GM23338 (cell line): ENCODE results near the gene GNB1. TPM values are rescaled to one million over a fixed set of nuclear protein-coding genes. Genes with fewer than 3 reads are reported as not detected.

Source experiments
- ATAC-seq: fragments of 200-7000 bp; cut with Tn5 transposase; 3 replicates; pipeline ENCODE4 v1.9.1; 2020
- DNase-seq: peaks from one replicate; pipeline ENCODE4 v3.0.0-alpha.2; 2015; ENCODE audit warnings: low spot score
- H2AFZ ChIP-seq: fragments of 200-600 bp; sonication (generic); 2 replicates; pipeline ENCODE4 v1.8.0; 2016; ENCODE audit warnings: antibody characterized with exemption, mild to moderate bottlenecking, moderate library complexity
- H3F3A ChIP-seq: fragments of 200-600 bp; sonication (generic); replicated peaks from 2 replicates; pipeline ENCODE4 v1.8.0; 2017; ENCODE audit warnings: antibody characterized with exemption, mixed run types, low read depth
- H3K27ac ChIP-seq: fragments of 200-600 bp; sonication (generic); 2 replicates; pipeline ENCODE4 v1.6.1; 2016; ENCODE audit warnings: low read depth
- H3K27me3 ChIP-seq: fragments of 200-600 bp; sonication (generic); 2 replicates; pipeline ENCODE4 v1.8.0; 2016; ENCODE audit warnings: mild to moderate bottlenecking, mixed run types, moderate library complexity; ENCODE audit not compliant: insufficient read depth
- H3K36me3 ChIP-seq: fragments of 200-600 bp; sonication (generic); 2 replicates; pipeline ENCODE4 v1.8.0; 2016; ENCODE audit warnings: mild to moderate bottlenecking; ENCODE audit not compliant: insufficient read depth
- H3K4me1 ChIP-seq: fragments of 200-600 bp; sonication (generic); 2 replicates; pipeline ENCODE4 v1.8.0; 2016; ENCODE audit warnings: mild to moderate bottlenecking, moderate library complexity; ENCODE audit not compliant: insufficient read depth
- H3K4me2 ChIP-seq: fragments of 200-600 bp; sonication (generic); 2 replicates; pipeline ENCODE4 v1.7.1; 2017; ENCODE audit warnings: mixed run types
- H3K4me3 ChIP-seq: fragments of 200-600 bp; sonication (generic); 2 replicates; pipeline ENCODE4 v1.6.1; 2016; ENCODE audit warnings: mixed run types
- H3K79me2 ChIP-seq: fragments of 200-600 bp; sonication (generic); replicated peaks from 2 replicates; pipeline ENCODE4 v1.8.0; 2017; ENCODE audit warnings: mild to moderate bottlenecking; ENCODE audit not compliant: insufficient read depth
- H3K9me2 ChIP-seq: fragments of 200-600 bp; sonication (generic); 2 replicates; pipeline ENCODE4 v1.8.0; 2017; ENCODE audit not compliant: insufficient read depth
- H4K20me1 ChIP-seq: fragments of 200-600 bp; sonication (generic); replicated peaks from 2 replicates; pipeline ENCODE4 v1.8.0; 2017; ENCODE audit warnings: mild to moderate bottlenecking; ENCODE audit not compliant: insufficient read depth
- H3K27ac Mint-ChIP-seq: 2 replicates; pipeline ENCODE4 v1.8.0; 2020; ENCODE audit warnings: inconsistent platforms, mild to moderate bottlenecking, moderate library complexity, mixed read lengths
- H3K27me3 Mint-ChIP-seq: 3 replicates; pipeline ENCODE4 v1.8.0; 2022; ENCODE audit warnings: low read depth, mild to moderate bottlenecking, moderate library complexity, mixed read lengths, inconsistent platforms; ENCODE audit not compliant: insufficient read depth, poor library complexity
- H3K36me3 Mint-ChIP-seq: 3 replicates; pipeline ENCODE4 v1.8.0; 2021; ENCODE audit warnings: low read depth, mild to moderate bottlenecking, inconsistent platforms, moderate library complexity, mixed read lengths
- H3K4me1 Mint-ChIP-seq: 3 replicates; pipeline ENCODE4 v1.8.0; 2020; ENCODE audit warnings: mild to moderate bottlenecking, inconsistent platforms, mixed read lengths
- H3K4me3 Mint-ChIP-seq: 3 replicates; pipeline ENCODE4 v1.8.0; 2021; ENCODE audit warnings: moderate library complexity, mild to moderate bottlenecking, inconsistent platforms, mixed read lengths
- H3K9me3 Mint-ChIP-seq: 3 replicates; pipeline ENCODE4 v1.8.0; 2020; ENCODE audit warnings: moderate library complexity, mild to moderate bottlenecking, inconsistent platforms, mixed read lengths
- CREB1 ChIP-seq: fragments of 250-450 bp; sonication (Bioruptor Pico); IDR thresholded peaks from 2 replicates; pipeline ENCODE4 v1.5.0; 2020; ENCODE audit warnings: low read depth, mild to moderate bottlenecking, moderate library complexity
- EZH2 ChIP-seq: fragments of 200-600 bp; sonication (generic); IDR thresholded peaks from one replicate; pipeline ENCODE4 v1.8.0; 2017; ENCODE audit warnings: antibody characterized with exemption, mild to moderate bottlenecking, low read depth; ENCODE audit not compliant: unreplicated experiment
- EZH2phosphoT487 ChIP-seq: fragments of 200-600 bp; sonication (generic); IDR thresholded peaks from one replicate; pipeline ENCODE4 v1.8.1; 2018; ENCODE audit warnings: antibody characterized with exemption; ENCODE audit not compliant: unreplicated experiment
- JUNB ChIP-seq: IDR thresholded peaks from one replicate; pipeline ENCODE4 v1.6.1; 2016; ENCODE audit warnings: antibody characterized with exemption; ENCODE audit not compliant: unreplicated experiment
- NANOG ChIP-seq: IDR thresholded peaks from 2 replicates; pipeline ENCODE4 v1.6.1; 2016; ENCODE audit warnings: antibody characterized with exemption, borderline replicate concordance
- POLR2AphosphoS5 ChIP-seq: IDR thresholded peaks from 2 replicates; pipeline ENCODE4 v1.6.1; 2016; ENCODE audit warnings: antibody characterized with exemption, low read depth
- STAT1 ChIP-seq: IDR thresholded peaks from one replicate; pipeline ENCODE4 v1.6.1; 2016; ENCODE audit warnings: antibody characterized with exemption; ENCODE audit not compliant: unreplicated experiment
- ZNF331 ChIP-seq: fragments of 250-450 bp; sonication (Bioruptor Pico); IDR thresholded peaks from 2 replicates; pipeline ENCODE4 v1.5.0; 2020; ENCODE audit warnings: low read depth, mild to moderate bottlenecking, moderate library complexity
- polyA plus RNA-seq: library from polyadenylated mRNA; unstranded; fragments of >200 nt; fragmentation: Nextera tagmentation; extraction: Ambion mirVana; gene quantifications from 2 replicates; pipeline ENCODE4 v1.2.1, GENCODE V29; 2016
- total RNA-seq: library from RNA; depleted of rRNA; stranded (reverse); fragments of >200 nt; shearing (Covaris generic); gene quantifications from 2 replicates; pipeline ENCODE4 v1.2.3, GENCODE V29; 2014
- TF ChIP-seq, protein P1 (sequence below): IDR thresholded peaks from 2 replicates; pipeline ENCODE4 v1.6.1; 2016; ENCODE audit warnings: antibody characterized with exemption
- TF ChIP-seq, protein P2 (sequence below), 2 experiments: fragments of 200-600 bp in 1 of 2; sonication (generic) in 1 of 2; conservative IDR thresholded peaks; 2 replicates each; pipeline versions ENCODE4 v1.5.1 to v1.6.1; 2016 to 2017; ENCODE audit warnings: antibody characterized with exemption in 2 of 2, low read depth in 2 of 2, mild to moderate bottlenecking in 2 of 2, moderate library complexity in 1 of 2
- TF ChIP-seq, protein P3 (sequence below): IDR thresholded peaks from one replicate; pipeline ENCODE4 v1.6.1; 2018; ENCODE audit warnings: antibody characterized with exemption; ENCODE audit not compliant: unreplicated experiment

Gene GNB1
- total and polyA plus RNA-seq, 2 experiments from 2014 or later = 65.4 to 138 TPM

GRCh38 chr1:1879942-1880341 lies 10.9 kb downstream of the GNB1 start:
- ATAC-seq = no peak
- Histone ChIP-seq H4K20me1 (peaks cover 98% of the 10 kb centered on the region), H3K27ac (no peak overlapping the region), H3K4me3 (no peak overlapping the region), H3K9me2 (no peaks in the 10 kb centered on the region), H2AFZ (no peak overlapping the region), H3K4me1 (peaks cover 26% of the 10 kb centered on the region), H3F3A (peaks cover 11% of the 10 kb centered on the region; the same call in 1 of the 2 replicates), H3K4me2 (no peak overlapping the region), H3K27me3 (no peaks in the 10 kb centered on the region), H3K36me3 (peaks cover 13% of the 10 kb centered on the region; the same call in 1 of the 2 replicates), H3K79me2 (peaks cover 100% of the 10 kb centered on the region)
- TF ChIP-seq JUNB (no peak), NANOG (no peak), STAT1 (no peak), CREB1 (no peak), POLR2AphosphoS5 (no peak), EZH2phosphoT487 (no peak), EZH2 (no peak), ZNF331 (CRISPR knock-in tag) (no peak)
- TF ChIP-seq, protein P1, sequence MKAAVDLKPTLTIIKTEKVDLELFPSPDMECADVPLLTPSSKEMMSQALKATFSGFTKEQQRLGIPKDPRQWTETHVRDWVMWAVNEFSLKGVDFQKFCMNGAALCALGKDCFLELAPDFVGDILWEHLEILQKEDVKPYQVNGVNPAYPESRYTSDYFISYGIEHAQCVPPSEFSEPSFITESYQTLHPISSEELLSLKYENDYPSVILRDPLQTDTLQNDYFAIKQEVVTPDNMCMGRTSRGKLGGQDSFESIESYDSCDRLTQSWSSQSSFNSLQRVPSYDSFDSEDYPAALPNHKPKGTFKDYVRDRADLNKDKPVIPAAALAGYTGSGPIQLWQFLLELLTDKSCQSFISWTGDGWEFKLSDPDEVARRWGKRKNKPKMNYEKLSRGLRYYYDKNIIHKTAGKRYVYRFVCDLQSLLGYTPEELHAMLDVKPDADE = no peak
- TF ChIP-seq, protein P2, sequence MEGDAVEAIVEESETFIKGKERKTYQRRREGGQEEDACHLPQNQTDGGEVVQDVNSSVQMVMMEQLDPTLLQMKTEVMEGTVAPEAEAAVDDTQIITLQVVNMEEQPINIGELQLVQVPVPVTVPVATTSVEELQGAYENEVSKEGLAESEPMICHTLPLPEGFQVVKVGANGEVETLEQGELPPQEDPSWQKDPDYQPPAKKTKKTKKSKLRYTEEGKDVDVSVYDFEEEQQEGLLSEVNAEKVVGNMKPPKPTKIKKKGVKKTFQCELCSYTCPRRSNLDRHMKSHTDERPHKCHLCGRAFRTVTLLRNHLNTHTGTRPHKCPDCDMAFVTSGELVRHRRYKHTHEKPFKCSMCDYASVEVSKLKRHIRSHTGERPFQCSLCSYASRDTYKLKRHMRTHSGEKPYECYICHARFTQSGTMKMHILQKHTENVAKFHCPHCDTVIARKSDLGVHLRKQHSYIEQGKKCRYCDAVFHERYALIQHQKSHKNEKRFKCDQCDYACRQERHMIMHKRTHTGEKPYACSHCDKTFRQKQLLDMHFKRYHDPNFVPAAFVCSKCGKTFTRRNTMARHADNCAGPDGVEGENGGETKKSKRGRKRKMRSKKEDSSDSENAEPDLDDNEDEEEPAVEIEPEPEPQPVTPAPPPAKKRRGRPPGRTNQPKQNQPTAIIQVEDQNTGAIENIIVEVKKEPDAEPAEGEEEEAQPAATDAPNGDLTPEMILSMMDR (conservative IDR thresholded peaks at IDR 0.05; ENCODE audit: low read depth in 2 of 2) = no peak
- H3K27ac Mint-ChIP-seq = no peak overlapping the region
- H3K9me3 Mint-ChIP-seq = peaks cover 14% of the 10 kb centered on the region
- H3K36me3 Mint-ChIP-seq = peaks cover 48% of the 10 kb centered on the region
- peaks cover 34% of the 10 kb centered on the region for H3K4me1 Mint-ChIP-seq
- no peak for DNase-seq
- no peak overlapping the region for H3K4me3 Mint-ChIP-seq
- peaks cover under 1% of the 10 kb centered on the region for H3K27me3 Mint-ChIP-seq

DNA sequence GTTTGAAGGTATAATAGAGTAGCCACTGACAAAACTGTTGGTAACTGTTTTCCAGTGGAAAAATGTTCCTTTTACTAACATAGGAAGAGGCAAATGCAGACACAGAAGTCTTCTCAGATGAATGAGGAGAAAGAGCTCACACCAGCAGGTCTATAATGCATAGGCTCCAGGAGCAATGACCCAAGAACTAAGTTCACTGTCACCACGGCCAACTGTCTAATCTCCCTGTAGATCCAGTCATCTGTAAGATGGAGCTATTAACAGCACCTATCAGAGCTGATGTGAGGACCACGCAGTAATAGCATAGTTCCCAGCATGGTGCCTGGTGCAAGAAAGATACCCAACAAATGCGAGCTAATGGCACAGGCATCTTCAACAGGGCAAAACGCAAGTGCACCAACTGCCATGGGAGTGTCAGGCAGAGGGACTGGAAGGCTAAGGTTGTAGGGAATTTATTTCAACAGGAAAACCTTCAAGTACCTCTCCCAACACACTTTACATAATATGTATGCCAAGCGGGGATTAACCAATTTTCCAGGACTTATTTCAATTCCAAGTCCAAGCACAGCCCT lies 12.9 kb downstream of the GNB1 start:
- H3K36me3 Mint-ChIP-seq = peaks cover 58% of the 10 kb centered on the region
- DNase-seq (no peak), ATAC-seq (no peak)
- no peak overlapping the region for H3K4me2 ChIP-seq
- H3K9me3 Mint-ChIP-seq = peaks cover 20% of the 10 kb centered on the region
- peaks cover 94% of the 10 kb centered on the region for H4K20me1 ChIP-seq
- peaks cover 28% of the 10 kb centered on the region for H3K4me1 Mint-ChIP-seq
- H3K27ac ChIP-seq = peak overlapping the region; percentile 63; the same call in 1 of the 2 replicates
- H3K27me3 Mint-ChIP-seq = peaks cover 5% of the 10 kb centered on the region
- H3K9me2 ChIP-seq = no peaks in the 10 kb centered on the region
- peaks cover 100% of the 10 kb centered on the region for H3K79me2 ChIP-seq
- no peaks in the 10 kb centered on the region for H3K27me3 ChIP-seq
- peaks cover 13% of the 10 kb centered on the region; the same call in 1 of the 2 replicates for H3K36me3 ChIP-seq
- H3K4me3 Mint-ChIP-seq = no peak overlapping the region
- H3K4me3 ChIP-seq = no peak overlapping the region
- no peak overlapping the region for H2AFZ ChIP-seq
- peaks cover 16% of the 10 kb centered on the region for H3K4me1 ChIP-seq
- H3K27ac Mint-ChIP-seq = no peak overlapping the region
- peaks cover 15% of the 10 kb centered on the region; the same call in 1 of the 2 replicates for H3F3A ChIP-seq
- TF ChIP-seq EZH2phosphoT487 = no peak
- TF ChIP-seq, protein P2 (conservative IDR thresholded peaks at IDR 0.05; ENCODE audit: low read depth in 2 of 2) = no peak
- TF ChIP-seq CREB1 = no peak
- TF ChIP-seq ZNF331 (CRISPR knock-in tag) = no peak
- TF ChIP-seq, protein P3, sequence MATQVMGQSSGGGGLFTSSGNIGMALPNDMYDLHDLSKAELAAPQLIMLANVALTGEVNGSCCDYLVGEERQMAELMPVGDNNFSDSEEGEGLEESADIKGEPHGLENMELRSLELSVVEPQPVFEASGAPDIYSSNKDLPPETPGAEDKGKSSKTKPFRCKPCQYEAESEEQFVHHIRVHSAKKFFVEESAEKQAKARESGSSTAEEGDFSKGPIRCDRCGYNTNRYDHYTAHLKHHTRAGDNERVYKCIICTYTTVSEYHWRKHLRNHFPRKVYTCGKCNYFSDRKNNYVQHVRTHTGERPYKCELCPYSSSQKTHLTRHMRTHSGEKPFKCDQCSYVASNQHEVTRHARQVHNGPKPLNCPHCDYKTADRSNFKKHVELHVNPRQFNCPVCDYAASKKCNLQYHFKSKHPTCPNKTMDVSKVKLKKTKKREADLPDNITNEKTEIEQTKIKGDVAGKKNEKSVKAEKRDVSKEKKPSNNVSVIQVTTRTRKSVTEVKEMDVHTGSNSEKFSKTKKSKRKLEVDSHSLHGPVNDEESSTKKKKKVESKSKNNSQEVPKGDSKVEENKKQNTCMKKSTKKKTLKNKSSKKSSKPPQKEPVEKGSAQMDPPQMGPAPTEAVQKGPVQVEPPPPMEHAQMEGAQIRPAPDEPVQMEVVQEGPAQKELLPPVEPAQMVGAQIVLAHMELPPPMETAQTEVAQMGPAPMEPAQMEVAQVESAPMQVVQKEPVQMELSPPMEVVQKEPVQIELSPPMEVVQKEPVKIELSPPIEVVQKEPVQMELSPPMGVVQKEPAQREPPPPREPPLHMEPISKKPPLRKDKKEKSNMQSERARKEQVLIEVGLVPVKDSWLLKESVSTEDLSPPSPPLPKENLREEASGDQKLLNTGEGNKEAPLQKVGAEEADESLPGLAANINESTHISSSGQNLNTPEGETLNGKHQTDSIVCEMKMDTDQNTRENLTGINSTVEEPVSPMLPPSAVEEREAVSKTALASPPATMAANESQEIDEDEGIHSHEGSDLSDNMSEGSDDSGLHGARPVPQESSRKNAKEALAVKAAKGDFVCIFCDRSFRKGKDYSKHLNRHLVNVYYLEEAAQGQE = no peak
